Uterus (tissue), 4 donors: ENCODE results near the gene NAALADL1. TPM values are rescaled to one million over a fixed set of nuclear protein-coding genes. Genes with fewer than 3 reads are reported as not detected.

Source experiments
- DNase-seq, 2 donors: peaks; one replicate each; pipeline ENCODE4 v3.0.0-alpha.2; 2019 to 2020
- H3K27ac ChIP-seq, 2 donors: fragments of 200-600 bp; sonication (generic); 1 replicate in 1 of 2; 2 replicates in 1 of 2; pipeline ENCODE4 v1.5.1; 2016 to 2018
- H3K27me3 ChIP-seq, 2 donors: fragments of 200-600 bp; sonication (generic); one replicate each; pipeline ENCODE4 v1.5.1; 2018 to 2019; ENCODE audit warnings: control low read depth in 1 of 2
- H3K36me3 ChIP-seq, 2 donors: fragments of 200-600 bp; sonication (generic); one replicate each; pipeline ENCODE4 v1.5.1; 2019; ENCODE audit warnings: control low read depth in 1 of 2
- H3K4me1 ChIP-seq, 2 donors: fragments of 200-600 bp; sonication (generic); one replicate each; pipeline ENCODE4 v1.5.1; 2018 to 2019; ENCODE audit warnings: control low read depth in 1 of 2
- H3K4me3 ChIP-seq, 2 donors: fragments of 200-600 bp; sonication (generic); 1 replicate in 1 of 2; 2 replicates in 1 of 2; pipeline ENCODE4 v1.5.1; 2018 to 2019; ENCODE audit warnings: mild to moderate bottlenecking in 1 of 2
- H3K9me3 ChIP-seq, 2 donors: fragments of 200-600 bp; sonication (generic); one replicate each; pipeline ENCODE4 v1.5.1; 2019; ENCODE audit warnings: control low read depth in 1 of 2
- POLR2A ChIP-seq, 2 donors: fragments of 450-650 bp; IDR thresholded peaks; one replicate each; pipeline ENCODE4 v1.6.1; 2016; ENCODE audit warnings: antibody characterized with exemption in 2 of 2, mild to moderate bottlenecking in 1 of 2, moderate library complexity in 1 of 2
- intact Hi-C: fragments of 100-400 bp; cut with DNase I; formaldehyde crosslinking; loops from one replicate; pipeline ENCODE4 v1.15.1; 2023; ENCODE audit warnings: low total_unique reads
- total RNA-seq, 4 donors: library from RNA; depleted of rRNA in 3 of 4; stranded (reverse); fragments of >200 nt in 3 of 4; gene quantifications; one replicate each; pipeline versions ENCODE4 v1.1.0 to v1.2.4, GENCODE V29; 2014 to 2023
- TF ChIP-seq, protein P1 (sequence below), 4 experiments: fragments of 200-600 bp in 2 of 4; fragments of 450-650 bp in 2 of 4; sonication (generic) in 2 of 4; IDR thresholded peaks; one replicate each; pipeline ENCODE4 v1.5.1; 2016 to 2019; ENCODE audit warnings: antibody characterized with exemption in 4 of 4, mild to moderate bottlenecking in 2 of 4, moderate library complexity in 1 of 4
- donor health status: DM: yes; HTN: yes; CAD: no.

NAALADL1 gene
- total RNA-seq, 4 donors from 2014 or later = 0.59 to 37.1 (median 17.6) TPM

DNA sequence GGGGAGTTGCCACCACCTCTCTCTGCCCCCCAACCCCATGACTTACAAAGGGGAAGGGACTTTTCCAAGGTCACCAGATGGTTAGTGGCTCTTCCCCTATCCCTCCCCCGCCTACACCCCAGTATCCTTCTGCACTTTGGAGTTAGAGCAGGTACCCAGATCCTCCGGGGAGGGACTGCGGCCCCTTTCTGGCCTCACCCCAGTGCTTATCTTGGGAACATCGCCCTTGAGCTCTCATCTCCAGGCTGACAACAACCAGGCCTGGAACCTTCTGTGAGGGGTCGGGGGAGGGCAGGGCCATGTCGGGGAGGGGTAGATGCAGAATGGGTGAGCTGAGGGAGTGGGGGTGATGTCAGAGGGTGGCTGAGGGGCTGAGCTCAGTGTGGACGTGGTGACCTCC lies 7.5 kb upstream of the NAALADL1 start:
- no peak overlapping the region for H3K27ac ChIP-seq
- TF ChIP-seq POLR2A (IDR thresholded peaks at IDR 0.05) = no peak
- TF ChIP-seq, protein P1, sequence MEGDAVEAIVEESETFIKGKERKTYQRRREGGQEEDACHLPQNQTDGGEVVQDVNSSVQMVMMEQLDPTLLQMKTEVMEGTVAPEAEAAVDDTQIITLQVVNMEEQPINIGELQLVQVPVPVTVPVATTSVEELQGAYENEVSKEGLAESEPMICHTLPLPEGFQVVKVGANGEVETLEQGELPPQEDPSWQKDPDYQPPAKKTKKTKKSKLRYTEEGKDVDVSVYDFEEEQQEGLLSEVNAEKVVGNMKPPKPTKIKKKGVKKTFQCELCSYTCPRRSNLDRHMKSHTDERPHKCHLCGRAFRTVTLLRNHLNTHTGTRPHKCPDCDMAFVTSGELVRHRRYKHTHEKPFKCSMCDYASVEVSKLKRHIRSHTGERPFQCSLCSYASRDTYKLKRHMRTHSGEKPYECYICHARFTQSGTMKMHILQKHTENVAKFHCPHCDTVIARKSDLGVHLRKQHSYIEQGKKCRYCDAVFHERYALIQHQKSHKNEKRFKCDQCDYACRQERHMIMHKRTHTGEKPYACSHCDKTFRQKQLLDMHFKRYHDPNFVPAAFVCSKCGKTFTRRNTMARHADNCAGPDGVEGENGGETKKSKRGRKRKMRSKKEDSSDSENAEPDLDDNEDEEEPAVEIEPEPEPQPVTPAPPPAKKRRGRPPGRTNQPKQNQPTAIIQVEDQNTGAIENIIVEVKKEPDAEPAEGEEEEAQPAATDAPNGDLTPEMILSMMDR (IDR thresholded peaks at IDR 0.05) = no peak
- H3K4me3 ChIP-seq = no peak overlapping the region

DNA sequence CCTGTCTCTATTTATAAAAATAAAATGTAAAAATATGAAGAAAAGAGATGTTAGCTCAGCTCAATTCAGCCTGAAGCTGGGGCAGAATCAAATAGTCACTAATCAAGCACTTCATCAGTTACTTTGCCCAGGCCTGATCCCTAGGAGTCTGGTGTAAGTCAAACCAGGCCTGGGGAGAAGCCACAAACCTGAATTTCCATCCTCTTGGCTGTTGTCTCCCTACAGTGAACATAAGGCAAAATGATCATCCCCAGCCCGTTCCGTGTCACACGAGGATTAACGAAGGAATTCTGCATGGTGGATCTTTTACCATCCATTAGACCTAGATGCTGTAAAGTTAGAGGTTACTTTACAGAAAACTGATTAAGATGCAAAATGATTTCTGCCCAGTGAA lies 6.5 kb upstream of the NAALADL1 start:
- no peaks in the 10 kb centered on the region for H3K36me3 ChIP-seq
- no peaks in the 10 kb centered on the region for H3K9me3 ChIP-seq
- H3K4me1 ChIP-seq = no peaks in the 10 kb centered on the region
- H3K4me3 ChIP-seq = no peak overlapping the region
- no peaks in the 10 kb centered on the region for H3K27me3 ChIP-seq
- TF ChIP-seq, protein P1 (IDR thresholded peaks at IDR 0.05) = no peak
- TF ChIP-seq POLR2A (IDR thresholded peaks at IDR 0.05) = no peak
- no peak for DNase-seq
- H3K27ac ChIP-seq = no peak overlapping the region
- intact Hi-C loops = no loop called here

More for the DNA sequence above, 7.5 kb upstream of the NAALADL1 start:
- intact Hi-C loops = no loop called here
- H3K27me3 ChIP-seq = no peaks in the 10 kb centered on the region
- no peak for DNase-seq
- H3K9me3 ChIP-seq = no peaks in the 10 kb centered on the region
- H3K4me1 ChIP-seq = no peaks in the 10 kb centered on the region
- H3K36me3 ChIP-seq = no peaks in the 10 kb centered on the region

DNA sequence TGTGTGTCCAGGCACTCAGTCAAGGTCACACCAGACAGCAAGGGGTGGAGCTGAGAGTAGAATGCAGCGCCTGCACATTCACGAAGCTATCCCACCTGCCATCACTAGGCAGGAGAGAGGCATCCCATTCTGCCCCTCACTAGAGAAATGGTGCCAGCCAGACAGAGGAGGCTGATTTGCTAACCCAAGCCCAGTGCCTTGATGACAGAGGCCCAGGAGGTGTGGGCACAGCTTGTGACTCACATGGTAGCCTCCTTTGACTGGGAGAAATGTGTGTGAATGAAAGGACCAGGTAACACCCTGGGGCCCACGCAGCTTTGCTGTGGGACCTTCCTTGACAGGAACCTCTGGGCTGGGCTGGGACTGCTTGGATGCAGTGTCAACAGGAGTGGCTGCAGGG lies 5.2 kb upstream of the NAALADL1 start:
- H3K27me3 ChIP-seq = no peaks in the 10 kb centered on the region
- intact Hi-C loops = no loop called here
- no peak for DNase-seq
- no peak overlapping the region for H3K4me3 ChIP-seq
- H3K27ac ChIP-seq = no peak overlapping the region
- no peak for TF ChIP-seq POLR2A (IDR thresholded peaks at IDR 0.05)
- TF ChIP-seq, protein P1 (IDR thresholded peaks at IDR 0.05) = no peak
- H3K9me3 ChIP-seq = no peaks in the 10 kb centered on the region
- H3K36me3 ChIP-seq = no peaks in the 10 kb centered on the region
- no peaks in the 10 kb centered on the region for H3K4me1 ChIP-seq

DNA sequence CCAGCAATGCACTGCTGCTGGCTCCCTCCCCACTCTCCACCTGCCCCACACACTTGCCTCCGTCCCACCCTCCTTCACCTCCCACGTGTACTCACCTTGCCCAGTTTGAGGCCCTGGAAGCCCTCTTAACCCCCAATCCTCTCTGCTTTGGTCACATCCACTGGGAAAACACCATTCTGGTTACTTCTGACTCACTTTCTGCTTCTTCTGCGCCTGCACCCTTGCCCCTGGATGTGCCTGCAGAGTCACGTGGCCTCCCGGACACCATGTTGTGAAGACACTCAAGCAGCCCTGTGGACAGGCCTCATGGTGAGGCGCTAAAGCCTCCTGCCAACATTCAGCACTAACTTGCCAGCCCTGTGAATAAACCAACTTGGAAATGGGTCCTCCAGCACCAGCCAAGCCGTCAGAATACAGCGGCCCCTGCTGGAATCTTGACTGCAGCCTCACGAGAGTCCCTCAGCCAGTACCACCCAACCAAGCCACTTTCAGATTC lies 2.6 kb upstream of the NAALADL1 start:
- H3K9me3 ChIP-seq = no peaks in the 10 kb centered on the region
- intact Hi-C loops = no loop called here
- TF ChIP-seq, protein P1 (IDR thresholded peaks at IDR 0.05) = no peak
- no peak for TF ChIP-seq POLR2A (IDR thresholded peaks at IDR 0.05)
- H3K27ac ChIP-seq = no peak overlapping the region
- no peaks in the 10 kb centered on the region for H3K4me1 ChIP-seq
- no peaks in the 10 kb centered on the region for H3K27me3 ChIP-seq
- H3K36me3 ChIP-seq = no peaks in the 10 kb centered on the region
- no peak overlapping the region for H3K4me3 ChIP-seq
- no peak for DNase-seq

DNA sequence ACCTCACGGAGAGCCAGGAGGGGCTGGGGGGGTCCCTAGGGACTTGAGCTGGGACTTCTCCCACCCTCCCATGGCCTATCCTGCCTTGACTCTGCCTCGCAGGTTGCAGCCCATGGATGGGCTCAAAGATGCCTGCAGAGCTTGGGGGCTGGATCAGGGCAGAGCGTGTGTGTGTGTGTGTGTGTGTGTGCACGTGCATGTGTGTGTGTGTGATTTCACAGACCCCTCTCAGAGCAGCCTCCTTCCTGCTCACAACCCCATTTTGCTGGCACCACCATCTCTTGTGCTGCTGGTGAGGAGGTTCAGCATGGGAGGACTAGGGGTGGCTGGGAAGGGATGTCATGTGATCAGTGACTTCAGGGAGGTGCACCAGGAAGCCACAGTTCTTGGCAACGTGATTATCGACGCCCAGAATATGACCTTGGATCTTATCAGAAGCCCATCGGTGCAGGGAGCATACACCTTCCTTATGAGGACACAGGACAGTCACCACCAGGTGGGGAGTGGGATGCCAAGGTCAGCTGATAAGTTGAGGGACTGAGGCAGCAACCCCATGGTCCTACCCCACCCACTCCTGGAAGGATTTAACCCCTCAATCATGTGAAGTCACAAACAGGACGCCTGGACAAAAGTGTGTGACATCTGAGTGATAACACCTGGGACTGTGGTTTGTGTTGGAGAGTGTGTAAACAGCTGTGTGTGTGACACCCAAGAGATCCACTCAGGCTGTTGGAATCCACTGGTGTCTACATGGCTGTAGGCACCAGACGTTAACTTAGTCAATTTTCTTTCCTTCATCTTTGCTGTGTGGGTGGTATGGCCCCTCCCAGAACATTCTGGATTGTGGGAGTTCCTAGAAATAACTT lies 1.8 kb upstream of the NAALADL1 start:
- DNase-seq = no peak
- Histone ChIP-seq H3K36me3 (no peaks in the 10 kb centered on the region), H3K27me3 (no peaks in the 10 kb centered on the region), H3K27ac (no peak overlapping the region), H3K4me3 (no peak overlapping the region), H3K9me3 (no peaks in the 10 kb centered on the region), H3K4me1 (no peaks in the 10 kb centered on the region)
- no peak for TF ChIP-seq POLR2A (IDR thresholded peaks at IDR 0.05)
- intact Hi-C loops = no loop called here
